K562 (cell line): Measurements from ENCODE around the gene COX5A. TPM values are rescaled to one million over a fixed set of nuclear protein-coding genes. Genes with fewer than 3 reads are reported as not detected.
A peak's percentile ranks its signal among the peaks of the same experiment; 100 is the strongest.

Experiments
- CC2D1A ChIP-seq: fragments of 450-650 bp; IDR thresholded peaks from 2 replicates; pipeline ENCODE4 v1.6.1; 2017; ENCODE audit warnings: mild to moderate bottlenecking
- CREB1 ChIP-seq, 2 experiments: sonication (generic) in 1 of 2; formaldehyde crosslinking in 1 of 2; IDR thresholded peaks; 2 replicates each; pipeline versions ENCODE4 v1.6.1 to v1.8.0; 2012 to 2022; ENCODE audit warnings: inconsistent platforms in 1 of 2, mild to moderate bottlenecking in 1 of 2, missing genetic modification reagents in 1 of 2, moderate library complexity in 1 of 2
- CREBBP ChIP-seq: IDR thresholded peaks from one replicate; pipeline ENCODE4 v1.6.1; 2012; ENCODE audit warnings: low read depth, mild to moderate bottlenecking, control low read depth, inconsistent platforms, low read length
- ELF1 ChIP-seq: fragments of 200-800 bp; sonication (Bioruptor generic); IDR thresholded peaks from 2 replicates; pipeline ENCODE4 v1.6.1; 2016; ENCODE audit warnings: missing genetic modification characterization, missing compliant biosample characterization
- FUS ChIP-seq: fragments of 200-400 bp; formaldehyde crosslinking; optimal IDR thresholded peaks from 2 replicates; pipeline ENCODE3; 2017; ENCODE audit warnings: low read depth, low read length
- GABPA ChIP-seq: fragments of 200-800 bp; sonication (Bioruptor generic); conservative IDR thresholded peaks from 2 replicates; pipeline ENCODE4 v1.6.1; 2016; ENCODE audit warnings: low read depth, missing genetic modification characterization, missing compliant biosample characterization
- GTF2E2 ChIP-seq: fragments of 200-800 bp; sonication (Bioruptor generic); IDR thresholded peaks from 2 replicates; pipeline ENCODE4 v1.6.1; 2016; ENCODE audit warnings: missing genetic modification characterization, missing compliant biosample characterization
- HDAC1 ChIP-seq, 2 experiments: fragments of 450-650 bp; IDR thresholded peaks; 2 replicates each; pipeline ENCODE4 v1.6.1; 2016 to 2017; ENCODE audit warnings: inconsistent platforms in 1 of 2, mild to moderate bottlenecking in 1 of 2, moderate library complexity in 1 of 2
- HDGF ChIP-seq: fragments of 450-650 bp; IDR thresholded peaks from 2 replicates; pipeline ENCODE4 v1.6.1; 2016
- LARP7 ChIP-seq: fragments of 450-650 bp; IDR thresholded peaks from 2 replicates; pipeline ENCODE4 v1.6.1; 2016
- NCOR1 ChIP-seq: fragments of 450-650 bp; IDR thresholded peaks from 2 replicates; pipeline ENCODE4 v1.6.1; 2016; ENCODE audit warnings: mild to moderate bottlenecking, moderate library complexity
- NFRKB ChIP-seq: fragments of 450-650 bp; IDR thresholded peaks from 2 replicates; pipeline ENCODE4 v1.6.1; 2016; ENCODE audit warnings: low read depth
- SMARCE1 ChIP-seq: fragments of 450-650 bp; IDR thresholded peaks from 2 replicates; pipeline ENCODE4 v1.7.1; 2016; ENCODE audit warnings: mild to moderate bottlenecking
- TAF7 ChIP-seq: fragments of 450-650 bp; IDR thresholded peaks from 2 replicates; pipeline ENCODE4 v1.6.1; 2016; ENCODE audit warnings: missing genetic modification characterization, missing compliant biosample characterization
- YBX1 ChIP-seq: fragments of 450-650 bp; IDR thresholded peaks from 2 replicates; pipeline ENCODE4 v1.7.1; 2016; ENCODE audit warnings: mild to moderate bottlenecking
- ZEB2 ChIP-seq: fragments of 450-650 bp; IDR thresholded peaks from 2 replicates; pipeline ENCODE4 v1.6.1; 2016
- ZNF830 ChIP-seq: fragments of 250-450 bp; sonication (Bioruptor Pico); IDR thresholded peaks from 2 replicates; pipeline ENCODE4 v1.5.0; 2021; ENCODE audit warnings: mild to moderate bottlenecking
- polyA plus RNA-seq, 8 experiments: library from polyadenylated mRNA; depleted of rRNA in 4 of 8; stranded (reverse) in 5 of 8; unstranded in 3 of 8; fragments of >200 nt; fragmentation: Nextera tagmentation in 2 of 8; fragmentation: Illumina TruSeq in 1 of 8; extraction: Ambion mirVana in 2 of 8; extraction: Trizol in 1 of 8; gene quantifications; 2 replicates each; pipeline versions ENCODE4 v1.2.1 to v1.2.3, GENCODE V29; 2011 to 2014; ENCODE audit warnings: inconsistent platforms in 1 of 8, missing spikeins in 1 of 8
- total RNA-seq, 7 experiments: library from RNA; depleted of rRNA in 6 of 7; stranded (reverse); fragments of >200 nt in 6 of 7; fragmentation: Illumina TruSeq in 2 of 7; extraction: Trizol in 2 of 7; gene quantifications; 2 replicates each; pipeline versions ENCODE4 v1.2.1 to v1.2.3, GENCODE V29; 2011 to 2021; ENCODE audit warnings: low replicate concordance in 1 of 7
- TF ChIP-seq, protein P1 (sequence below), 2 experiments: fragments of 450-650 bp; conservative IDR thresholded peaks; 2 replicates each; pipeline ENCODE4 v1.6.1; 2017; ENCODE audit warnings: mild to moderate bottlenecking in 2 of 2, moderate library complexity in 2 of 2
- TF ChIP-seq, protein P2 (sequence below), 2 experiments: fragments of 200-800 bp in 1 of 2; sonication (Bioruptor generic) in 1 of 2; sonication (generic) in 1 of 2; formaldehyde crosslinking in 1 of 2; IDR thresholded peaks in 1 of 2; conservative IDR thresholded peaks in 1 of 2; 2 replicates each; pipeline versions ENCODE4 v1.5.0 to v1.6.1; 2016 to 2020; ENCODE audit warnings: missing compliant biosample characterization in 1 of 2, missing genetic modification characterization in 1 of 2, missing genetic modification reagents in 1 of 2
- TF ChIP-seq, protein P3 (sequence below): sonication (generic); formaldehyde crosslinking; IDR thresholded peaks from 2 replicates; pipeline ENCODE4 v1.8.0; 2022; ENCODE audit warnings: mild to moderate bottlenecking, missing genetic modification reagents
- TF ChIP-seq, protein P4 (sequence below): fragments of 450-650 bp; IDR thresholded peaks from one replicate; pipeline ENCODE4 v1.6.1; 2018; ENCODE audit warnings: mild to moderate bottlenecking, moderate library complexity; ENCODE audit not compliant: partially characterized antibody
- TF ChIP-seq, protein P5 (sequence below): fragments of 200-800 bp; sonication (Bioruptor generic); IDR thresholded peaks from 2 replicates; pipeline ENCODE4 v1.6.1; 2017; ENCODE audit warnings: missing genetic modification characterization, missing compliant biosample characterization

COX5A gene
- total and polyA plus RNA-seq, 9 of the 15 experiments (the other 6 are each of a cell fraction or from before 2014, with no cell fraction given): 86.8 to 553 (median 371) TPM

DNA sequence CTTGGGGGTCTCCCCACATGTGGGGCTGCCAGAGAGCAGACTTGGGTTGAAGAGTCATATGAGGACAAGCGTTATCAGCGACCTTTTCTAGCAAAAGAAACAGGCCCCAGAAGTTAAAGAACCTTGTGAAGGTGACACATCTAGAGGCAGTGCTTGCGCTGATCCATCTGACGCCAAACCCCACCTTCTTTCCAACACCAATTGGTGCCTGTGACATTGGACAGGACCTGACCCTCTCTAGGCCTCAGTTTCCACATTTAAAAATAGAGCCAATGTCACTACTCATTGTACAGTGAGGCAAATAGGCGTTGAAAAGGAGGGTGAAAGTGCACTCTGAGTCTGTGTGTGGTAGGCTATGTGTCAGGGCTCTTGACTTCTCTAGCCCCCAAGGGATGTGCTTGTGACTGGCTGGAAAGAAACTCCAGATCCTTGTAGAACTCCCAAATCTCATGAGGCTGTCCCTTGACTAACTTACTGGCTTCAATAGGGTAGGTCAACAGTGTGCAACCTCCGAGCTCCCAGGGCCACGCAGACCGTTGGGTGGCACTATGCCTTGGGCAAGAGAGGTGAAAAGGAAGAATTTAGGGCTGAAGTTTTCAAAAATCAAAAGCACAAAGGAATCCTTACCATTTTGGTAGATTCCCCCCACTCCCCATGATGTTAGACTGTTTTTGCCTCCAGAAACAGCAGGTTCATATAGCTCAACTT lies 30.6 kb downstream of the COX5A start (continued):
- TF ChIP-seq GABPA: 0 out of 2 replicates have a peak, but pooled peaks have one; percentile 5
- 0 out of 2 replicates have a peak, but pooled peaks have one; percentile 55 for TF ChIP-seq HDGF
- TF ChIP-seq GTF2E2: 0 out of 2 replicates have a peak, but pooled peaks have one; percentile 59
- TF ChIP-seq CREB1 (IDR thresholded peaks at IDR 0.05): no peak
- TF ChIP-seq CREB1 (CRISPR knock-in tag; IDR thresholded peaks at IDR 0.05): no peak
- TF ChIP-seq, protein P1, sequence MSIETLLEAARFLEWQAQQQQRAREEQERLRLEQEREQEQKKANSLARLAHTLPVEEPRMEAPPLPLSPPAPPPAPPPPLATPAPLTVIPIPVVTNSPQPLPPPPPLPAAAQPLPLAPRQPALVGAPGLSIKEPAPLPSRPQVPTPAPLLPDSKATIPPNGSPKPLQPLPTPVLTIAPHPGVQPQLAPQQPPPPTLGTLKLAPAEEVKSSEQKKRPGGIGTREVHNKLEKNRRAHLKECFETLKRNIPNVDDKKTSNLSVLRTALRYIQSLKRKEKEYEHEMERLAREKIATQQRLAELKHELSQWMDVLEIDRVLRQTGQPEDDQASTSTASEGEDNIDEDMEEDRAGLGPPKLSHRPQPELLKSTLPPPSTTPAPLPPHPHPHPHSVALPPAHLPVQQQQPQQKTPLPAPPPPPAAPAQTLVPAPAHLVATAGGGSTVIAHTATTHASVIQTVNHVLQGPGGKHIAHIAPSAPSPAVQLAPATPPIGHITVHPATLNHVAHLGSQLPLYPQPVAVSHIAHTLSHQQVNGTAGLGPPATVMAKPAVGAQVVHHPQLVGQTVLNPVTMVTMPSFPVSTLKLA (conservative IDR thresholded peaks at IDR 0.05): 0 out of 4 replicates have a peak, but pooled peaks of 1 of the 2 experiments have one; percentile 7
- TF ChIP-seq NFRKB: 0 out of 2 replicates have a peak, but pooled peaks have one; percentile 14
- no peak for TF ChIP-seq CREBBP
- TF ChIP-seq ZNF830: no peak
- TF ChIP-seq TAF7 (tag): no peak
- TF ChIP-seq, protein P2, sequence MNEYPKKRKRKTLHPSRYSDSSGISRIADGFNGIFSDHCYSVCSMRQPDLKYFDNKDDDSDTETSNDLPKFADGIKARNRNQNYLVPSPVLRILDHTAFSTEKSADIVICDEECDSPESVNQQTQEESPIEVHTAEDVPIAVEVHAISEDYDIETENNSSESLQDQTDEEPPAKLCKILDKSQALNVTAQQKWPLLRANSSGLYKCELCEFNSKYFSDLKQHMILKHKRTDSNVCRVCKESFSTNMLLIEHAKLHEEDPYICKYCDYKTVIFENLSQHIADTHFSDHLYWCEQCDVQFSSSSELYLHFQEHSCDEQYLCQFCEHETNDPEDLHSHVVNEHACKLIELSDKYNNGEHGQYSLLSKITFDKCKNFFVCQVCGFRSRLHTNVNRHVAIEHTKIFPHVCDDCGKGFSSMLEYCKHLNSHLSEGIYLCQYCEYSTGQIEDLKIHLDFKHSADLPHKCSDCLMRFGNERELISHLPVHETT (CRISPR knock-in tag; conservative IDR thresholded peaks at IDR 0.05 in 1 of 2, IDR thresholded peaks at IDR 0.05 in 1 of 2): 0 out of 4 replicates have a peak, but pooled peaks of 1 of the 2 experiments have one; percentile 49
- TF ChIP-seq, protein P3, sequence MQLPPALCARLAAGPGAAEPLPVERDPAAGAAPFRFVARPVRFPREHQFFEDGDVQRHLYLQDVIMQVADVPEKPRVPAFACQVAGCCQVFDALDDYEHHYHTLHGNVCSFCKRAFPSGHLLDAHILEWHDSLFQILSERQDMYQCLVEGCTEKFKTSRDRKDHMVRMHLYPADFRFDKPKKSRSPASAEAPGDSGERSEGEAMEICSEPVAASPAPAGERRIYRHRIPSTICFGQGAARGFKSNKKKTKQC (CRISPR knock-in tag): no peak
- TF ChIP-seq ZEB2: no peak
- TF ChIP-seq, protein P4, sequence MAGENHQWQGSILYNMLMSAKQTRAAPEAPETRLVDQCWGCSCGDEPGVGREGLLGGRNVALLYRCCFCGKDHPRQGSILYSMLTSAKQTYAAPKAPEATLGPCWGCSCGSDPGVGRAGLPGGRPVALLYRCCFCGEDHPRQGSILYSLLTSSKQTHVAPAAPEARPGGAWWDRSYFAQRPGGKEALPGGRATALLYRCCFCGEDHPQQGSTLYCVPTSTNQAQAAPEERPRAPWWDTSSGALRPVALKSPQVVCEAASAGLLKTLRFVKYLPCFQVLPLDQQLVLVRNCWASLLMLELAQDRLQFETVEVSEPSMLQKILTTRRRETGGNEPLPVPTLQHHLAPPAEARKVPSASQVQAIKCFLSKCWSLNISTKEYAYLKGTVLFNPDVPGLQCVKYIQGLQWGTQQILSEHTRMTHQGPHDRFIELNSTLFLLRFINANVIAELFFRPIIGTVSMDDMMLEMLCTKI: no peak
- TF ChIP-seq LARP7: no peak
- TF ChIP-seq FUS: no peak
- no peak for TF ChIP-seq HDAC1 (IDR thresholded peaks at IDR 0.05)
- 0 out of 2 replicates have a peak, but pooled peaks have one; percentile 22 for TF ChIP-seq SMARCE1
- TF ChIP-seq ELF1 (tag): no peak
- TF ChIP-seq NCOR1: no peak
- TF ChIP-seq, protein P5, sequence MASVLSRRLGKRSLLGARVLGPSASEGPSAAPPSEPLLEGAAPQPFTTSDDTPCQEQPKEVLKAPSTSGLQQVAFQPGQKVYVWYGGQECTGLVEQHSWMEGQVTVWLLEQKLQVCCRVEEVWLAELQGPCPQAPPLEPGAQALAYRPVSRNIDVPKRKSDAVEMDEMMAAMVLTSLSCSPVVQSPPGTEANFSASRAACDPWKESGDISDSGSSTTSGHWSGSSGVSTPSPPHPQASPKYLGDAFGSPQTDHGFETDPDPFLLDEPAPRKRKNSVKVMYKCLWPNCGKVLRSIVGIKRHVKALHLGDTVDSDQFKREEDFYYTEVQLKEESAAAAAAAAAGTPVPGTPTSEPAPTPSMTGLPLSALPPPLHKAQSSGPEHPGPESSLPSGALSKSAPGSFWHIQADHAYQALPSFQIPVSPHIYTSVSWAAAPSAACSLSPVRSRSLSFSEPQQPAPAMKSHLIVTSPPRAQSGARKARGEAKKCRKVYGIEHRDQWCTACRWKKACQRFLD (CRISPR knock-in tag): 0 out of 2 replicates have a peak, but pooled peaks have one; percentile 52
- TF ChIP-seq YBX1: no peak
- TF ChIP-seq CC2D1A: no peak
